Neural cell (in vitro differentiated cells): Measurements from ENCODE around the gene HHIP. TPM values are rescaled to one million over a fixed set of nuclear protein-coding genes. Genes with fewer than 3 reads are reported as not detected.
A peak's percentile ranks its signal among the peaks of the same experiment; 100 is the strongest.

ENCODE experiments used
- H2AFZ ChIP-seq: fragments of 200-600, 300-800 bp; sonication (generic), shearing (Covaris generic); 2 replicates; pipeline ENCODE4 v1.6.0; 2014; ENCODE audit warnings: low read depth, mild to moderate bottlenecking, antibody characterized with exemption, low read length, moderate library complexity
- H3F3A ChIP-seq: fragments of 200-600 bp; shearing (Covaris generic); 2 replicates; pipeline ENCODE4 v1.6.1; 2016; ENCODE audit warnings: mild to moderate bottlenecking, moderate library complexity, mixed read lengths, antibody characterized with exemption, low read length; ENCODE audit not compliant: insufficient read depth, poor library complexity, severe bottlenecking
- H3K27ac ChIP-seq: fragments of 200-600, 300-800 bp; sonication (generic), shearing (Covaris generic); 2 replicates; pipeline ENCODE4 v1.5.1; 2014; ENCODE audit warnings: mild to moderate bottlenecking, low read length, moderate library complexity
- H3K27me3 ChIP-seq: fragments of 300-800, 200-600 bp; sonication (generic), shearing (Covaris generic); 2 replicates; pipeline ENCODE4 v1.6.0; 2014; ENCODE audit warnings: mild to moderate bottlenecking, low read depth, low read length, moderate library complexity; ENCODE audit not compliant: insufficient read depth
- H3K36me3 ChIP-seq: fragments of 300-800, 200-600 bp; sonication (generic), shearing (Covaris generic); 2 replicates; pipeline ENCODE4 v1.5.1; 2014; ENCODE audit warnings: mild to moderate bottlenecking, antibody characterized with exemption, low read length, moderate library complexity; ENCODE audit not compliant: insufficient read depth
- H3K4me2 ChIP-seq: fragments of 300-800, 200-600 bp; sonication (generic), shearing (Covaris generic); 2 replicates; pipeline ENCODE4 v1.6.0; 2014; ENCODE audit warnings: mild to moderate bottlenecking, low read length
- H3K4me3 ChIP-seq: fragments of 300-800, 200-600 bp; sonication (generic), shearing (Covaris generic); 2 replicates; pipeline ENCODE4 v1.5.1; 2014; ENCODE audit warnings: mild to moderate bottlenecking, low read length, moderate library complexity
- H3K79me2 ChIP-seq: fragments of 200-600 bp; shearing (Covaris generic); replicated peaks from 2 replicates; pipeline ENCODE4 v1.6.0; 2014; ENCODE audit warnings: mild to moderate bottlenecking, low read length, moderate library complexity; ENCODE audit not compliant: insufficient read depth
- H3K9ac ChIP-seq: fragments of 300-800, 200-600 bp; sonication (generic), shearing (Covaris generic); 2 replicates; pipeline ENCODE4 v1.6.1; 2016; ENCODE audit warnings: mild to moderate bottlenecking, low read length, mixed read lengths
- H3K9me2 ChIP-seq: fragments of 200-600 bp; shearing (Covaris generic); 2 replicates; pipeline ENCODE4 v1.6.1; 2016; ENCODE audit warnings: mild to moderate bottlenecking, low read length, mixed read lengths; ENCODE audit not compliant: insufficient read depth
- H3K9me3 ChIP-seq: fragments of 200-600, 300-800 bp; sonication (generic), shearing (Covaris generic); 2 replicates; pipeline ENCODE4 v1.6.1; 2016; ENCODE audit warnings: mild to moderate bottlenecking, mixed run types, low read length, moderate library complexity, mixed read lengths
- H4K20me1 ChIP-seq: fragments of 200-600 bp; shearing (Covaris generic); 2 replicates; pipeline ENCODE4 v1.6.1; 2016; ENCODE audit warnings: mild to moderate bottlenecking, mixed run types; ENCODE audit not compliant: insufficient read depth
- CTCF ChIP-seq: fragments of 450-650 bp; IDR thresholded peaks from 2 replicates; pipeline ENCODE4 v1.5.1; 2014; ENCODE audit warnings: antibody characterized with exemption, mild to moderate bottlenecking, moderate library complexity; ENCODE audit not compliant: poor library complexity, severe bottlenecking
- EP300 ChIP-seq: fragments of 450-650 bp; conservative IDR thresholded peaks from 2 replicates; pipeline ENCODE4 v1.6.1; 2014; ENCODE audit warnings: antibody characterized with exemption, mild to moderate bottlenecking, moderate library complexity; ENCODE audit not compliant: poor library complexity, severe bottlenecking
- EZH2 ChIP-seq: fragments of 200-600, 300-800 bp; shearing (Covaris generic), sonication (generic); IDR thresholded peaks from 2 replicates; pipeline ENCODE4 v1.6.1; 2014; ENCODE audit warnings: antibody characterized with exemption, low read length, borderline replicate concordance, mild to moderate bottlenecking; ENCODE audit not compliant: insufficient read depth, poor library complexity, severe bottlenecking
- MXI1 ChIP-seq: fragments of 450-650 bp; conservative IDR thresholded peaks from 2 replicates; pipeline ENCODE4 v1.6.1; 2014; ENCODE audit warnings: antibody characterized with exemption, mild to moderate bottlenecking; ENCODE audit not compliant: poor library complexity, severe bottlenecking
- POLR2AphosphoS5 ChIP-seq: IDR thresholded peaks from 2 replicates; pipeline ENCODE4 v1.6.1; 2012
- RAD21 ChIP-seq: fragments of 450-650 bp; conservative IDR thresholded peaks from 2 replicates; pipeline ENCODE4 v1.6.1; 2014; ENCODE audit warnings: antibody characterized with exemption, mild to moderate bottlenecking, moderate library complexity
- REST ChIP-seq: IDR thresholded peaks from 2 replicates; pipeline ENCODE4 v1.6.1; 2012; ENCODE audit warnings: borderline replicate concordance
- SMC3 ChIP-seq: fragments of 450-650 bp; conservative IDR thresholded peaks from 2 replicates; pipeline ENCODE4 v1.6.1; 2014; ENCODE audit warnings: antibody characterized with exemption, mild to moderate bottlenecking, moderate library complexity; ENCODE audit not compliant: poor library complexity
- TAF1 ChIP-seq: IDR thresholded peaks from 2 replicates; pipeline ENCODE4 v1.6.1; 2012; ENCODE audit warnings: low read depth
- polyA plus RNA-seq: library from polyadenylated mRNA; depleted of rRNA; stranded (reverse); fragments of >200 nt; gene quantifications from 2 replicates; pipeline ENCODE4 v1.2.3, GENCODE V29; 2014

HHIP gene
- polyA plus RNA-seq, 1 donor from 2014 or later, result not detected

GRCh38 chr4:144599621-144600020, 46.3 kb upstream of the HHIP start:
- Histone ChIP-seq H4K20me1 (no peaks in the 10 kb centered on the region), H3K27ac (no peak overlapping the region), H3K4me3 (no peak overlapping the region), H3K9me3 (no peaks in the 10 kb centered on the region), H3K36me3 (no peaks in the 10 kb centered on the region), H3K9ac (no peak overlapping the region), H3K4me2 (no peak overlapping the region), H3K9me2 (no peaks in the 10 kb centered on the region), H3K79me2 (no peaks in the 10 kb centered on the region), H3F3A (no peaks in the 10 kb centered on the region), H2AFZ (no peak overlapping the region), H3K27me3 (no peaks in the 10 kb centered on the region)
- no peak for TF ChIP-seq EZH2
- TF ChIP-seq MXI1, result no peak
- no peak for TF ChIP-seq REST
- no peak for TF ChIP-seq TAF1

GRCh38 chr4:144611850-144612249, 34.1 kb upstream of the HHIP start:
- H2AFZ ChIP-seq, result no peak overlapping the region
- H3K79me2 ChIP-seq, result no peaks in the 10 kb centered on the region
- H3K9me2 ChIP-seq, result no peaks in the 10 kb centered on the region
- H4K20me1 ChIP-seq, result no peaks in the 10 kb centered on the region
- no peaks in the 10 kb centered on the region for H3K27me3 ChIP-seq
- H3K9me3 ChIP-seq, result no peaks in the 10 kb centered on the region
- no peaks in the 10 kb centered on the region for H3K36me3 ChIP-seq
- H3K27ac ChIP-seq, result no peak overlapping the region
- no peak overlapping the region for H3K4me2 ChIP-seq
- TF ChIP-seq SMC3 (no peak), CTCF (peak; percentile 11), TAF1 (no peak), RAD21 (no peak)
- no peaks in the 10 kb centered on the region for H3F3A ChIP-seq
- no peak overlapping the region for H3K9ac ChIP-seq
- no peak overlapping the region for H3K4me3 ChIP-seq

GRCh38 chr4:144614850-144615585, 30.9 kb upstream of the HHIP start:
- Histone ChIP-seq H4K20me1 (no peaks in the 10 kb centered on the region), H3K9me2 (no peaks in the 10 kb centered on the region), H3K9me3 (no peaks in the 10 kb centered on the region), H3K79me2 (no peaks in the 10 kb centered on the region), H3F3A (no peaks in the 10 kb centered on the region), H2AFZ (no peak overlapping the region), H3K9ac (no peak overlapping the region), H3K27me3 (no peaks in the 10 kb centered on the region), H3K4me3 (no peak overlapping the region), H3K36me3 (no peaks in the 10 kb centered on the region), H3K27ac (no peak overlapping the region), H3K4me2 (no peak overlapping the region)
- TF ChIP-seq SMC3, result no peak
- TF ChIP-seq REST, result no peak
- TF ChIP-seq EZH2, result no peak
- TF ChIP-seq MXI1, result no peak
- no peak for TF ChIP-seq EP300
- TF ChIP-seq RAD21, result no peak
- TF ChIP-seq CTCF, result no peak
- TF ChIP-seq TAF1, result no peak
- TF ChIP-seq POLR2AphosphoS5, result no peak
